HepG2 (cell line): Measurements from ENCODE around the gene KLHDC8B. TPM values are rescaled to one million over a fixed set of nuclear protein-coding genes. Genes with fewer than 3 reads are reported as not detected.

Source experiments
- ARID2 ChIP-seq: sonication (generic); formaldehyde crosslinking; IDR thresholded peaks from 2 replicates; pipeline ENCODE4 v1.8.1; 2022; ENCODE audit warnings: mild to moderate bottlenecking, missing genetic modification reagents, borderline replicate concordance
- GRHL1 ChIP-seq: sonication (generic); formaldehyde crosslinking; conservative IDR thresholded peaks from 2 replicates; pipeline ENCODE4 v1.8.0; 2022; ENCODE audit warnings: missing genetic modification reagents
- HNRNPL ChIP-seq: fragments of 200-400 bp; formaldehyde crosslinking; IDR thresholded peaks from 2 replicates; pipeline ENCODE4 v1.6.1; 2017; ENCODE audit warnings: mild to moderate bottlenecking, low read depth, low read length
- KLF16 ChIP-seq, 2 experiments: sonication (generic) in 1 of 2; formaldehyde crosslinking in 1 of 2; IDR thresholded peaks; 2 replicates each; pipeline versions ENCODE4 v1.6.1 to v1.8.0; 2016 to 2023; ENCODE audit warnings: missing genetic modification reagents in 2 of 2, missing compliant biosample characterization in 1 of 2
- MAX ChIP-seq: IDR thresholded peaks from 2 replicates; pipeline ENCODE4 v1.6.1; 2012; ENCODE audit warnings: inconsistent platforms
- MXD3 ChIP-seq: IDR thresholded peaks from 2 replicates; pipeline ENCODE4 v1.6.1; 2016; ENCODE audit warnings: mild to moderate bottlenecking, missing biosample characterization, missing genetic modification reagents
- MZF1 ChIP-seq: sonication (generic); formaldehyde crosslinking; IDR thresholded peaks from 2 replicates; pipeline ENCODE4 v1.8.1; 2023; ENCODE audit warnings: mild to moderate bottlenecking, missing genetic modification reagents, borderline replicate concordance
- TAF1 ChIP-seq: sonication (generic); formaldehyde crosslinking; IDR thresholded peaks from 2 replicates; pipeline ENCODE4 v1.4.0; 2020; ENCODE audit warnings: missing genetic modification reagents
- TRAFD1 ChIP-seq: sonication (generic); formaldehyde crosslinking; IDR thresholded peaks from 2 replicates; pipeline ENCODE4 v1.5.1; 2020; ENCODE audit warnings: missing genetic modification reagents, mild to moderate bottlenecking, borderline replicate concordance
- XRCC5 ChIP-seq: fragments of 200-400 bp; formaldehyde crosslinking; optimal IDR thresholded peaks from 2 replicates; pipeline ENCODE3; 2017; ENCODE audit warnings: mild to moderate bottlenecking, low read length
- ZNF260 ChIP-seq: sonication (generic); formaldehyde crosslinking; IDR thresholded peaks from 2 replicates; pipeline ENCODE4 v1.4.0; 2020; ENCODE audit warnings: missing genetic modification reagents, low read depth, mild to moderate bottlenecking, borderline replicate concordance
- ZNF468 ChIP-seq: sonication (generic); formaldehyde crosslinking; IDR thresholded peaks from 2 replicates; pipeline ENCODE4 v1.8.0; 2022; ENCODE audit warnings: mild to moderate bottlenecking, moderate library complexity, missing genetic modification reagents
- ZNF546 ChIP-seq: sonication (generic); formaldehyde crosslinking; conservative IDR thresholded peaks from 2 replicates; pipeline ENCODE4 v1.8.1; 2023; ENCODE audit warnings: mild to moderate bottlenecking, missing genetic modification reagents
- ZNF569 ChIP-seq: sonication (generic); formaldehyde crosslinking; IDR thresholded peaks from 2 replicates; pipeline ENCODE4 v1.5.0; 2020; ENCODE audit warnings: mild to moderate bottlenecking, missing genetic modification reagents, moderate library complexity, borderline replicate concordance
- ZNF576 ChIP-seq: sonication (generic); formaldehyde crosslinking; IDR thresholded peaks from 2 replicates; pipeline ENCODE4 v1.4.0; 2020; ENCODE audit warnings: mild to moderate bottlenecking, missing genetic modification reagents
- ZNF788 ChIP-seq: sonication (generic); formaldehyde crosslinking; IDR thresholded peaks from 2 replicates; pipeline ENCODE4 v1.5.0; 2020; ENCODE audit warnings: mild to moderate bottlenecking, missing genetic modification reagents, borderline replicate concordance
- polyA plus RNA-seq, 8 experiments: library from polyadenylated mRNA; depleted of rRNA in 3 of 8; stranded (reverse) in 7 of 8; unstranded in 1 of 8; fragments of >200 nt; fragmentation: Illumina TruSeq in 4 of 8; extraction: Trizol in 4 of 8; gene quantifications; 2 replicates each; pipeline versions ENCODE4 v1.2.1 to v1.2.3, GENCODE V29; 2011 to 2016; ENCODE audit warnings: low read depth in 4 of 8, missing spikeins in 1 of 8, mixed read lengths in 1 of 8; ENCODE audit not compliant: insufficient read depth in 1 of 8
- total RNA-seq, 5 experiments: library from RNA; depleted of rRNA; stranded (reverse); fragments of >200 nt; fragmentation: Illumina TruSeq; extraction: Trizol; gene quantifications; 2 replicates each; pipeline ENCODE4 v1.2.3, GENCODE V29; 2016; ENCODE audit warnings: low read depth in 1 of 5

KLHDC8B gene
- total and polyA plus RNA-seq, 2 of the 13 experiments (the other 11 are each of a cell fraction or from before 2014, with no cell fraction given): 17.2 to 17.8 TPM

- TF ChIP-seq HNRNPL (peak; percentile 84; the same call in 1 of the 2 replicates), ZNF468 (CRISPR knock-in tag) (no peak), MZF1 (CRISPR knock-in tag) (no peak), ZNF576 (CRISPR knock-in tag) (no peak), GRHL1 (CRISPR knock-in tag) (no peak), MAX (peak; percentile 40), MXD3 (no peak), ZNF788 (CRISPR knock-in tag) (no peak; the same call in 1 of the 2 replicates), ZNF569 (CRISPR knock-in tag) (0 out of 2 replicates have a peak, but pooled peaks have one; percentile 65), KLF16 (CRISPR knock-in tag; IDR thresholded peaks at IDR 0.05) (no peak; a peak in 1 of 4 replicates), XRCC5 (peak; percentile 86), ZNF260 (CRISPR knock-in tag) (no peak), ZNF546 (CRISPR knock-in tag) (0 out of 2 replicates have a peak, but pooled peaks have one; percentile 38), TRAFD1 (no peak), ARID2 (CRISPR knock-in tag) (peak; percentile 86), TAF1 (peak; percentile 76; the same call in 1 of the 2 replicates)
These were observed 38.8 kb upstream of the KLHDC8B start, which contains the start of gene LAMB2 (continued) for GRCh38 chr3:49132437-49133225.
